H1 (cell line): Measurements from ENCODE around the gene LRRC25. TPM values are rescaled to one million over a fixed set of nuclear protein-coding genes. Genes with fewer than 3 reads are reported as not detected.
A peak's percentile ranks its signal among the peaks of the same experiment; 100 is the strongest.

Source experiments
- CTCF ChIA-PET: fragments of 300-600 bp; sonication (Branson Sonifier 250); formaldehyde crosslinking; loops from one replicate; lab custom pipeline; 2021; ENCODE audit not compliant: partially characterized antibody; lab: Charles Lee
- POLR2A ChIA-PET: fragments of 300-600 bp; sonication (Branson Sonifier 250); formaldehyde crosslinking; loops from one replicate; lab custom pipeline; 2021; ENCODE audit warnings: inconsistent platforms; ENCODE audit not compliant: partially characterized antibody; lab: Charles Lee
- DNase-seq, 2 experiments: peaks; one replicate each; pipeline versions ENCODE4 v3.0.0 to v3.0.0-alpha.2; 2010 to 2022; ENCODE audit warnings: low spot score in 2 of 2, low read depth in 1 of 2, mixed read lengths in 1 of 2
- FAIRE-seq: peaks from 2 replicates; lab custom pipeline; 2011; peaks lifted over from hg19 to GRCh38; lab: Jason Lieb, UNC
- H2AFZ ChIP-seq: 2 replicates; pipeline ENCODE4 v1.8.1; 2012; ENCODE audit warnings: low read length, inconsistent platforms
- H2AK5ac ChIP-seq: 2 replicates; pipeline ENCODE4 v1.6.1; 2013; ENCODE audit warnings: low read depth, low read length
- H2BK120ac ChIP-seq: replicated peaks from 2 replicates; pipeline ENCODE3; 2013; ENCODE audit warnings: low read depth, low read length, inconsistent platforms
- H2BK12ac ChIP-seq: 2 replicates; pipeline ENCODE4 v1.6.1; 2013; ENCODE audit warnings: low read depth, low read length
- H2BK15ac ChIP-seq: 2 replicates; pipeline ENCODE4 v1.6.1; 2013; ENCODE audit warnings: low read length
- H2BK20ac ChIP-seq: 2 replicates; pipeline ENCODE4 v1.6.1; 2013; ENCODE audit warnings: low read length
- H2BK5ac ChIP-seq: 2 replicates; pipeline ENCODE4 v1.6.1; 2013; ENCODE audit warnings: low read depth, low read length
- H3K14ac ChIP-seq: 2 replicates; pipeline ENCODE4 v1.6.1; 2013; ENCODE audit warnings: inconsistent platforms; ENCODE audit not compliant: insufficient read length
- H3K18ac ChIP-seq: 2 replicates; pipeline ENCODE4 v1.6.1; 2013; ENCODE audit warnings: low read length; ENCODE audit errors: extremely low read depth
- H3K23ac ChIP-seq: 2 replicates; pipeline ENCODE4 v1.6.1; 2013; ENCODE audit warnings: inconsistent platforms; ENCODE audit not compliant: insufficient read length
- H3K23me2 ChIP-seq: 2 replicates; pipeline ENCODE4 v1.6.1; 2013; ENCODE audit warnings: low read depth, low read length
- H3K27ac ChIP-seq: 2 replicates; pipeline ENCODE4 v1.6.1; 2011; ENCODE audit warnings: low read depth, low read length, inconsistent platforms
- H3K27me3 ChIP-seq, 4 experiments: replicated peaks in 1 of 4; 1 replicate in 1 of 4; 2 replicates in 3 of 4; pipeline versions ENCODE4 v1.6.1 to v1.8.1; 2011 to 2013; ENCODE audit warnings: low read length in 3 of 4, mild to moderate bottlenecking in 3 of 4, inconsistent platforms in 2 of 4, mixed read lengths in 2 of 4, moderate library complexity in 1 of 4; ENCODE audit not compliant: control insufficient read depth in 3 of 4, insufficient read depth in 3 of 4; ENCODE audit errors: extremely low read depth in 1 of 4
- H3K36me3 ChIP-seq, 4 experiments: 2 replicates each; pipeline versions ENCODE4 v1.6.1 to v1.8.1; 2011 to 2013; ENCODE audit warnings: mild to moderate bottlenecking in 4 of 4, low read length in 3 of 4, moderate library complexity in 2 of 4, control low read depth in 1 of 4, inconsistent platforms in 1 of 4; ENCODE audit not compliant: insufficient read depth in 4 of 4, control insufficient read depth in 2 of 4
- H3K4ac ChIP-seq: replicated peaks from 2 replicates; pipeline ENCODE3; 2013; ENCODE audit warnings: low read length, low read depth, mixed read lengths, inconsistent platforms; ENCODE audit not compliant: insufficient read length
- H3K4me1 ChIP-seq, 4 experiments: replicated peaks in 1 of 4; 1 replicate in 1 of 4; 2 replicates in 3 of 4; pipeline versions ENCODE4 v1.6.1 to v1.8.1; 2011 to 2013; ENCODE audit warnings: low read length in 3 of 4, inconsistent platforms in 2 of 4, mixed read lengths in 1 of 4; ENCODE audit not compliant: insufficient read depth in 4 of 4, control insufficient read depth in 3 of 4
- H3K4me2 ChIP-seq, 2 experiments: 2 replicates each; pipeline versions ENCODE4 v1.6.1 to v1.8.1; 2011 to 2013; ENCODE audit warnings: low read depth in 2 of 2, low read length in 2 of 2, control low read depth in 1 of 2, inconsistent platforms in 1 of 2, mild to moderate bottlenecking in 1 of 2; ENCODE audit not compliant: insufficient read depth in 1 of 2
- H3K4me3 ChIP-seq, 4 experiments: fragments of 200-600, 300-600 bp in 1 of 4; sonication (generic), shearing (Covaris generic), sonication (Bioruptor Twin) in 1 of 4; 2 replicates each; pipeline versions ENCODE4 v1.5.1 to v1.8.1; 2011 to 2016; ENCODE audit warnings: low read length in 4 of 4, low read depth in 3 of 4, control low read depth in 2 of 4, inconsistent platforms in 2 of 4, mild to moderate bottlenecking in 2 of 4, mixed read lengths in 1 of 4, moderate library complexity in 1 of 4; ENCODE audit not compliant: insufficient read depth in 2 of 4; ENCODE audit errors: extremely low read depth in 1 of 4
- H3K56ac ChIP-seq: replicated peaks from 2 replicates; pipeline ENCODE3; 2013; ENCODE audit warnings: low read depth, mild to moderate bottlenecking, mixed read lengths, low read length, inconsistent platforms; ENCODE audit not compliant: insufficient read length
- H3K79me1 ChIP-seq: 2 replicates; pipeline ENCODE4 v1.6.1; 2013; ENCODE audit warnings: low read depth, low read length, control low read depth
- H3K79me2 ChIP-seq, 2 experiments: 2 replicates each; pipeline versions ENCODE4 v1.6.1 to v1.8.1; 2012 to 2013; ENCODE audit warnings: low read length in 2 of 2, mild to moderate bottlenecking in 2 of 2, inconsistent platforms in 1 of 2; ENCODE audit not compliant: insufficient read depth in 2 of 2, control insufficient read depth in 1 of 2
- H3K9ac ChIP-seq, 4 experiments: replicated peaks in 1 of 4; 1 replicate in 1 of 4; 2 replicates in 3 of 4; pipeline versions ENCODE4 v1.6.1 to v1.8.1; 2011 to 2013; ENCODE audit warnings: low read depth in 3 of 4, low read length in 3 of 4, control low read depth in 2 of 4, mild to moderate bottlenecking in 2 of 4, moderate library complexity in 2 of 4, inconsistent platforms in 1 of 4; ENCODE audit errors: extremely low read depth in 1 of 4
- H3K9me3 ChIP-seq, 2 experiments: 2 replicates each; pipeline versions ENCODE4 v1.6.1 to v1.8.1; 2012 to 2013; ENCODE audit warnings: mild to moderate bottlenecking in 2 of 2, moderate library complexity in 2 of 2, control low read depth in 1 of 2, inconsistent platforms in 1 of 2, low read depth in 1 of 2, low read length in 1 of 2, mixed read lengths in 1 of 2; ENCODE audit not compliant: insufficient read depth in 2 of 2
- H4K20me1 ChIP-seq, 2 experiments: replicated peaks in 1 of 2; 2 replicates each; pipeline versions ENCODE3 to v1.8.1; 2011 to 2013; ENCODE audit warnings: inconsistent platforms in 2 of 2, low read length in 2 of 2, mild to moderate bottlenecking in 1 of 2; ENCODE audit not compliant: insufficient read depth in 2 of 2, control insufficient read depth in 1 of 2
- H4K5ac ChIP-seq: 2 replicates; pipeline ENCODE4 v1.6.1; 2013; ENCODE audit warnings: low read length, low read depth, mixed read lengths, inconsistent platforms; ENCODE audit not compliant: insufficient read length
- H4K8ac ChIP-seq: 2 replicates; pipeline ENCODE4 v1.8.0; 2013; ENCODE audit warnings: mild to moderate bottlenecking, moderate library complexity, low read length, inconsistent platforms; ENCODE audit not compliant: insufficient read depth; ENCODE audit errors: extremely low read depth
- H4K91ac ChIP-seq: replicated peaks from 2 replicates; pipeline ENCODE3; 2013; ENCODE audit warnings: low read length, mixed read lengths, inconsistent platforms; ENCODE audit not compliant: insufficient read length
- GTF2F1 ChIP-seq: IDR thresholded peaks from 2 replicates; pipeline ENCODE4 v1.6.1; 2012; ENCODE audit warnings: low read depth, low read length, improper control_type of control experiment, borderline replicate concordance
- SIX5 ChIP-seq: IDR thresholded peaks from 2 replicates; pipeline ENCODE4 v1.6.1; 2011; ENCODE audit warnings: mild to moderate bottlenecking, low read depth, low read length
- WGBS, 2 experiments: shearing (Covaris generic) in 1 of 2; methylation state at CpG; one replicate each; pipeline versions ENCODE4 v1.1.6 to v1.1.7; 2013 to 2015; ENCODE audit warnings: low lambda C conversion rate in 2 of 2, mixed read lengths in 2 of 2, inconsistent platforms in 1 of 2, low coverage in 1 of 2, missing lambda C conversion rate in 1 of 2; ENCODE audit not compliant: insufficient replicate concordance in 2 of 2, insufficient coverage in 1 of 2, insufficient read length in 1 of 2; ENCODE audit errors: extremely low coverage in 1 of 2, missing lambda C conversion rate in 1 of 2; 5-methylcytosine and 5-hydroxymethylcytosine counted together
- polyA plus RNA-seq, 7 experiments: library from polyadenylated mRNA; depleted of rRNA in 3 of 7; stranded (reverse) in 5 of 7; unstranded in 2 of 7; fragments of >200 nt in 5 of 7; fragments of 200-250 nt in 2 of 7; gene quantifications; 1 replicate in 5 of 7; 2 replicates in 1 of 7; 4 replicates in 1 of 7; pipeline versions ENCODE4 v1.2.1 to v1.2.3, GENCODE V29; 2011 to 2013; ENCODE audit warnings: missing spikeins in 2 of 7, mixed read lengths in 2 of 7
- total RNA-seq: library from RNA; stranded (reverse); fragmentation: NEBNext Ultra II Directional; extraction: Animal tissue kit (Norgen Biotek cat#: 25700); gene quantifications from 2 replicates; pipeline ENCODE4 v1.2.1, GENCODE V29; 2021
- TF ChIP-seq, protein P1 (sequence below), 3 experiments: IDR thresholded peaks; 1 replicate in 2 of 3; 2 replicates in 1 of 3; pipeline versions ENCODE4 v1.5.1 to v1.6.1; 2011; ENCODE audit warnings: low read length in 3 of 3, mild to moderate bottlenecking in 3 of 3, inconsistent platforms in 2 of 3, low read depth in 1 of 3, moderate library complexity in 1 of 3; ENCODE audit not compliant: insufficient read depth in 1 of 3; ENCODE audit errors: control extremely low read depth in 1 of 3

The LRRC25 gene
- total and polyA plus RNA-seq, 2 of the 8 experiments (the other 6 are each of a cell fraction or from before 2014, with no cell fraction given): 0.20 to 0.41 TPM

GRCh38 chr19:18412610-18413239, 15.3 kb upstream of the LRRC25 start:
- no peak overlapping the region for H3K4ac ChIP-seq
- no peak overlapping the region for H4K5ac ChIP-seq
- H3K9me3 ChIP-seq: no peaks in the 10 kb centered on the region
- no peak overlapping the region for H4K91ac ChIP-seq
- H2BK20ac ChIP-seq: no peak overlapping the region
- H3K36me3 ChIP-seq: no peaks in the 10 kb centered on the region
- whole genome bisulfite sequencing, 2 experiments: 89% methylated on average over 16 of the region's 16 CpGs; no CpG with 5 or more reads in 1 of the 2 experiments
- H3K4me2 ChIP-seq: no peak overlapping the region
- H2BK15ac ChIP-seq: no peak overlapping the region
- peaks cover 9% of the 10 kb centered on the region; the same call in 1 of the 2 replicates for H3K23me2 ChIP-seq
- no peaks in the 10 kb centered on the region for H4K20me1 ChIP-seq
- FAIRE-seq (no peak), DNase-seq (no peak)
- H2BK12ac ChIP-seq: no peak overlapping the region
- H3K14ac ChIP-seq: no peak overlapping the region
- H3K4me3 ChIP-seq: no peak overlapping the region
- no peak overlapping the region for H3K56ac ChIP-seq
- ChIA-PET POLR2A (interaction anchor here (0.8 to 1.8 kb wide), 6 partner anchors 24 to 131 kb away, joined by 3 to 11 read pairs (median 3); partner anchors contain the start of gene JUND), CTCF (interaction anchor here (0.5 to 11.0 kb wide), 26 partner anchors 9 to 417 kb away, joined by 3 to 177 read pairs (median 7); partner anchors contain the start of genes GDF15, IQCN, LRRC25 and PGPEP1)
- no peak overlapping the region for H3K27ac ChIP-seq
- H2BK120ac ChIP-seq: no peak overlapping the region
- no peak for TF ChIP-seq SIX5
- no peak for TF ChIP-seq GTF2F1
- TF ChIP-seq, protein P1, sequence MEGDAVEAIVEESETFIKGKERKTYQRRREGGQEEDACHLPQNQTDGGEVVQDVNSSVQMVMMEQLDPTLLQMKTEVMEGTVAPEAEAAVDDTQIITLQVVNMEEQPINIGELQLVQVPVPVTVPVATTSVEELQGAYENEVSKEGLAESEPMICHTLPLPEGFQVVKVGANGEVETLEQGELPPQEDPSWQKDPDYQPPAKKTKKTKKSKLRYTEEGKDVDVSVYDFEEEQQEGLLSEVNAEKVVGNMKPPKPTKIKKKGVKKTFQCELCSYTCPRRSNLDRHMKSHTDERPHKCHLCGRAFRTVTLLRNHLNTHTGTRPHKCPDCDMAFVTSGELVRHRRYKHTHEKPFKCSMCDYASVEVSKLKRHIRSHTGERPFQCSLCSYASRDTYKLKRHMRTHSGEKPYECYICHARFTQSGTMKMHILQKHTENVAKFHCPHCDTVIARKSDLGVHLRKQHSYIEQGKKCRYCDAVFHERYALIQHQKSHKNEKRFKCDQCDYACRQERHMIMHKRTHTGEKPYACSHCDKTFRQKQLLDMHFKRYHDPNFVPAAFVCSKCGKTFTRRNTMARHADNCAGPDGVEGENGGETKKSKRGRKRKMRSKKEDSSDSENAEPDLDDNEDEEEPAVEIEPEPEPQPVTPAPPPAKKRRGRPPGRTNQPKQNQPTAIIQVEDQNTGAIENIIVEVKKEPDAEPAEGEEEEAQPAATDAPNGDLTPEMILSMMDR (IDR thresholded peaks at IDR 0.05; ENCODE audit: control extremely low read depth in 1 of 3, insufficient read depth in 1 of 3, low read depth in 1 of 3, low read length in 3 of 3): peak in 1 of 3 experiments; percentile 11; a peak in 1 of 4 replicates
- H3K79me1 ChIP-seq: no peaks in the 10 kb centered on the region
- no peak overlapping the region for H3K23ac ChIP-seq
- H3K4me1 ChIP-seq: peaks cover 0 to 9% (median 6%) of the 10 kb centered on the region in 4 experiments; a peak in 4 of 7 replicates
- no peak overlapping the region for H3K18ac ChIP-seq
- no peak overlapping the region for H3K9ac ChIP-seq
- H4K8ac ChIP-seq: no peak overlapping the region
- H2AK5ac ChIP-seq: no peak overlapping the region
- H2AFZ ChIP-seq: no peak overlapping the region
- H2BK5ac ChIP-seq: no peak overlapping the region
- H3K27me3 ChIP-seq: peaks cover 0 to 4% (median 2%) of the 10 kb centered on the region in 4 experiments; a peak in 5 of 7 replicates
- no peaks in the 10 kb centered on the region for H3K79me2 ChIP-seq
